GM18868 (cell line): ENCODE results near the gene KRT2.

ENCODE experiments used
- ATAC-seq: cut with Tn5 transposase; IDR thresholded peaks from one replicate; pipeline ENCODE4 v1.9.1; 2021; ENCODE audit warnings: mild to moderate bottlenecking, moderate library complexity; ENCODE audit not compliant: unreplicated experiment

The KRT2 gene

DNA sequence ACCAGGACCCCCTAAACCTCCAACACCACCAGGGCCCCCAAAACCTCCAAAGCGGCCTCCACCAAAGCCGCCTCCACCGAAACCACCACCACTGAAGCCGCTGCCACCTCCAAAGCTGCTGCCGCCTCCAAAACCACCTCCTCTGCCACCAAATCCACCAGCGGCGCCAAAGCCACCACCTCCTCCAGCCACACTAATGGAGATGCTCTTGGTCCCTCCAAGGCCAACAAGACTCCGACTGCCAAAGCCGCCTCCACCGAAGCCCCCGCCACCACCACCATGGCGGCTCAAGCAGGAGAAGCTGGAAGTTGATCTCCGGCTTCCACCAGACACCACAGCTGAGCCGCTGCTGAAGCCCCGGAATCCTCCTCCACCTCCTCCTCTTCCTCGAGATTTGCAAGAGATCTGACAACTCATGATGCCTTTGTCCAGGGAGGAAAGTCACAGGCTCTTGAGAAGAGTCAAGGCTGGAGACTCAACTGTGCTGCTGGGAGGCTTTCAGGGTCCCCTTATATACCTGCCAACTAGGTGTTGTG, at the start of gene KRT2:
Gene KRT2, minus strand, starts transcription at position 486 of the 536 bp plus-strand sequence. Its CDS starts 69 bp downstream, at position 417.
- ATAC-seq, result no peak

DNA sequence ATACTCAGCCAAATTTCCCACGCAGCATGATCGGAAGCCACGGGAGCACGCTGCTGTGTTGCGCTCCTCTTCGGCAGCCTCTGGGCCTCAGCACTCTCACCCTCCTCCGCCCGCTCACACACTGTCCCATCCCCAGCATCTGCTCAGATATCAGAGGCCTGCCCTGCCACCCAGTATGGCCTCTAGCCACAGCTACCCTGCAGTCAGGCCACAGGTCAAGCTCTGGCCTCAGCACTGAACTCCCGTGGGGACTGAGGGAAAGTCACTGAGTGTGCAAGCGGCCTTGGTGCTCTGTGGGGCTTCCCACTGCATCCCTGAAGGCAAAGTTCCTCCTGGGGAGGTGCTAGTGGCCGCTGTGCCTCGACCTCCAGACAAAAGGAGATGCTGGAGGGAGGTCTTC, 49.3 kb upstream of the KRT2 start:
- ATAC-seq, result no peak

DNA sequence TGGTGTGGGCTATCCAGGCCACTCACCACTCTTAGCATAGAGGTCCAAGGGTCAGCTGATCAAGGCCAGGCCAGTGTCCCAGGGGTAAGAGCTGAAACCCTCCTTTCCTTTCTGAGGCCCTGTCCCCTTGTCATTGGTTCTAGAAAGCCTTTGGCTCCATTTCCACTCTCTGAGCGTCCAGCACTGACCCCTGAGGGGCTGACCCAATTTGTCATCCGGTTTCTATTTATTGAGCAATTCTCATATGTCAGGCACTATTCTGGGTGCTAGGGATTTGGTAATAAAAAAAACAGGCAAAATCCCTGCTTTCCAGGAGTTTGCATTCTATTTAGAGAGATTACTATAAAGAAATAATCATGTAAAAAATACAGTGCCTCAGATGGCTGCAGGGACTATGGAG, 47.9 kb upstream of the KRT2 start:
- no peak for ATAC-seq

DNA sequence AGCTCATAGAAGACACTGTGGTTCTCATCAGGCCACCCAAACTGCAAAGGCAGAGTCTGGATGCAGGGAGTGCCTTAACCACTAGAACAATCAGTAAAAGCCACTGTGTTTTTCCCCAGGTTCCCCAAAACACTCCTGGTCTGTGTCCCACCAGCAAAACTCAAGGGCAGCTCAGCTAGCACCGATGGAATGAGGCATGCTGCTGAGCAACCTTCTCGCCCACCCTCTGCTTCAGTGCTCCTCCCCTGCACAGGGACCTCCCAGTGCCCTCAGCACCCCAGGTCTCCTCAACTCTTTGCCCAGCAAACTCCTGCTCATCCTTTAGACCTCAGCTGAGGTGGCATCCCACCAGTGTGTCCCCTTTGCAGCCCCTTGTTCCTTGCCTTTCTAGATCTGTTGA, 47.4 kb upstream of the KRT2 start:
- no peak for ATAC-seq

DNA sequence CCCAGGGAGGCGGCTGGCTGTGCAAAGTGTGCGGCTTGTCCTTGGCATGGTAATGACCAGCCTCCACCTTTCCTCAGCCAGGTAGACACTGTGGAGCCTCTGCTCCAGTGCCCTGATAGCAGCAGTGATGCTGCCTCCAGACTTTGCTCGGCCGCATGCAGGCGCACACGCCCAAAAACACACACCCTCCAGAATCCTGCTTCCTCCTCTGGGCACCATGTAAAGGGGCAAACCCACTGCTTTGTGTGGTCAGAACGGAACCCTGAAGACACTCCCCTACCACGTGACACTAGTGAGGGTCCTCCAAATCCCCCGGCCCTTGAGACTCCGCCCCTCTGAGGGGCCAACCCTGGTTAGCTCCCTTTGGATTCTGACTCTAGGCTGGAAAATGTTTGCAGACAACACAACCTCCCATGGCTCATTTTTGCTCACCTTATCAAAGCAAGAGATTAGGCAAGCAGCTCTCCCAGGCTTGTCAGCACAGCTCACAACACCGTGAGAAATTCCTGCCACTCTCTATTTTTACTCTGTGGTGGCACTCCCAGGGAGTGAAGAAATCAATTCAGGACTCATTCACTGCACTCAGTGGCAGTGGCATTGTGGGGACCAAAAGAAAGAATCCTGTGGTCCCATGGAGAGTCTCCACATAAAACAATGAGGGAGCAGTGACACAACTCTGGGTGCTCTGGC, 46.8 kb upstream of the KRT2 start:
- ATAC-seq, result no peak

DNA sequence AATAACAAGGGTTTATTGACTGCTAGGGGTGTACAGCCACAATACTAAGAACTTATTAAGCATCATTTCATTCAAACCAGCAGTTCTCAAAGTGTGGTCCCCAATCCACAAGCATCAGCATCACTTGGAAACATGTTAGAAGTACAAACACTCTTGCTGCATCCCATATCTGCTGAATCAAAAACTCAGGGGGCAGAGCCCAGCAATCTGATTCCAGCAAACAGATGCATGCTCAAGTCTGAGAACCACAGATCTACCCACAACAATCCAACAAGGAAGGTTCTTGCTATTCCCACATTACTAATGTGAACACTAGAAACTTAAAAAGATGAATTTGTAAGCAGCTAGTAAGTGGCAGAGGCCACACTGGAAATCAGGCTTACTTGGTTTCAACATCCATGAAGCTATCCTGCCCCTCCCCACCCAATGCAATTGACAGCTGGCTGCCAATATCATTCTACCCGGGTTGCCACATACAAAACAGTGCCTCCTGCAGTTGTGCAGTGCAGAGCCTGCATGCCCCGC, 45.1 kb upstream of the KRT2 start:
- ATAC-seq, result no peak

DNA sequence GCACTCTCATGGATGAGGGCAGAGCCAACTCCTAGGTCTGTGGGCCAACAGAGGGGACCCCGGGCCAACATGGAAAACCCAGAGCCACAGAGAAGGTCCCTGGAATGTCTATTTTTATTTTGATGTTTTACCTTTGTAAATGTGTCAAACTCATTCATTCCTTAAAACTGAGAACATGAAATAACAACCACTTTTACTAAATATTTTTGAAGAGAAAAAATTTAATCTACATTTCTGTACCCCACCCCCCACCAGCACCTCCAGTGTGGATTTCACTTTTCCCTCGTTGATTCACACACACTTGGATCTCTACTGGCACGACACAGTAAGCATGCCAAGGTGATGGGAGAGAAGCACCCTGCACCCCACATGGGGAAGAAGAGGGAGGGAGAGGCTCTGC, 44.6 kb upstream of the KRT2 start:
- no peak for ATAC-seq

DNA sequence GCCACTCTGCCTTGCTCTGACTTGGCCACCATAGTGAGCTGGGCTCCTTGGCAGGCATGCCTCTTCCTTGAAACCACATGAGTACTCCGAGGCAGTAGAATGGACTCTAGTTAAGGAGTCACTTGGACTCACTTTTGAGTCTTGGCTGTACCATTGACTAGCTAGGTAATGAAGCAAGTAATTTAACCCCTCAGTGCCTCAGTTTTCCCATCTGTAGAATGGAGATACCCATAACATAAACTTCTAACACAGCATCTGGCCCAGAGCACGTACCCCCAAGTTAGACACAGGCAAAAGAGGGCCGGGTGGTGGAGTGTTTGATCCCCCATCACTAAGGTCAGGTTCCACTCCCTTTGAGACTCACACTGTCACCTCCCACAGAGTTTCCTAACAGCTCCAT, 43.0 kb upstream of the KRT2 start:
- no peak for ATAC-seq

DNA sequence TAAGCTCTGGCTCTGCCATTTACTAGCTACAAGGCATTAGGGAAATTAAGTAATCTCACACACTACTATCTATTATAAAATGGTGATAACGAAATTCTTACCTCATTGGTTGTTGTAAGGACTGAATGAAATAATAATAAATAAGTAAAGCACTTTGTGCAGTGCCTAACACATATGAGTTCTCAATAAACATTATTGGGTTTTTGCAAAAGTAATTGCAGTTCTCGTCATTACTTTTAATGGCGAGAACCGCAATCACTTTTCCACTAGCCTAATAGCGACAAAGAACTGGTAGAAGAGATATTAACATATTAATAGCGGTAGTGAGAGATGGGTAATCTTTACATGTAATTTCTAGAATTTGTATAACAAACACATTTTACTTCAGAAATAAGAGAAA, 42.1 kb upstream of the KRT2 start:
- ATAC-seq, result no peak

DNA sequence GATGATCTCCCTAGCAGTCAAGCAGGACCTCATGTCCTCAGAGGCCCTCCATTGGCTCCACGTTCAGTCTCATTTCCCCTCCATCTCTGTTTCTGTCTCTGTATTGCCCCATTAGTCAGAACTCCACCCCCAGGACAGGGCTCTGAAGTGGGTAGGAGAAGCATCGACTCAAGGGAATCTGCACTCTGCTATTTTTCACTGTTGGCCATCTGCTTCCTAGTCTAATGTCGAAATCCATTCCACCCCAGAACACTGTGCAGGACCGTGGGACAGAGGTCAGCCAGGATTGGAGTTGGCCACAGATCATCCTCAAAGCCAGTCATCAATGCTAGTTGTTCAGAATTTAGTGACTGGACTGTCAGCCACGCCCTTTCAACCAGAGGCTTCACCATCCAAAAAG, 41.2 kb upstream of the KRT2 start:
- no peak for ATAC-seq

DNA sequence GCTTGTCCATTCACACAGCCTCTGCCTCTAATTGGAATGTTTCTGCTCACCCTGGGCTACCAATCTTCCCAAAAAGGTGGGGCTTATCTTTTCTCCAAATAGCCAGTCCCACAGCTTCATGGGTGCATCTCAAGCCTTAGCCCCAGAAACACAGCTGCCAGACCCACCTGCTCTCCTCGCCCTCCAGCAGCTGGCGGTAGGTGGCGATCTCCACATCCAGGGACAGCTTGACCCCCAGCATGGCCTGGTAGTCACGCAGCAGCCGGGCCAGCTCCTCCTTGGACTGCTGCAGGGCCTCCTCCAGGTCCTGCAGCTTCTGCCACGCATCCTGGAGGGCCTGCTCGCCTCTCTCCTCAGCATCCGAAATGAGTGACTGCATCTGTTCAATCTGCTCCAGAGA, 40.2 kb upstream of the KRT2 start:
- no peak for ATAC-seq

DNA sequence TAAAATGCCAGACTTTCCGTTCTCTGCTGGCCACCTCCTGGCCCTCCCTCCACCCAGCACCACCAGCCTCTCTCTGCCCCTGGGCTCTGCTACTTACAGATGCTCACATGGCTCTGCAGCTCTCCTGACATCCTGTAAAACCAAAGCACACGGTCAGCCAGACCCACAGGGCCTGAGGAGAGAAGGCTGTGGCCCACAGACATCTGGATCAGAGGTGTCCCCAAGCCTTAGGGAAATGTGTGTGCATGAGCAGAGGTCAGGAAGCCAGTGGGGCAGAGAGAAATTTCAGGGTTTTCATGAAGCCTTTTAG, 39.8 kb upstream of the KRT2 start:
- ATAC-seq, result no peak

DNA sequence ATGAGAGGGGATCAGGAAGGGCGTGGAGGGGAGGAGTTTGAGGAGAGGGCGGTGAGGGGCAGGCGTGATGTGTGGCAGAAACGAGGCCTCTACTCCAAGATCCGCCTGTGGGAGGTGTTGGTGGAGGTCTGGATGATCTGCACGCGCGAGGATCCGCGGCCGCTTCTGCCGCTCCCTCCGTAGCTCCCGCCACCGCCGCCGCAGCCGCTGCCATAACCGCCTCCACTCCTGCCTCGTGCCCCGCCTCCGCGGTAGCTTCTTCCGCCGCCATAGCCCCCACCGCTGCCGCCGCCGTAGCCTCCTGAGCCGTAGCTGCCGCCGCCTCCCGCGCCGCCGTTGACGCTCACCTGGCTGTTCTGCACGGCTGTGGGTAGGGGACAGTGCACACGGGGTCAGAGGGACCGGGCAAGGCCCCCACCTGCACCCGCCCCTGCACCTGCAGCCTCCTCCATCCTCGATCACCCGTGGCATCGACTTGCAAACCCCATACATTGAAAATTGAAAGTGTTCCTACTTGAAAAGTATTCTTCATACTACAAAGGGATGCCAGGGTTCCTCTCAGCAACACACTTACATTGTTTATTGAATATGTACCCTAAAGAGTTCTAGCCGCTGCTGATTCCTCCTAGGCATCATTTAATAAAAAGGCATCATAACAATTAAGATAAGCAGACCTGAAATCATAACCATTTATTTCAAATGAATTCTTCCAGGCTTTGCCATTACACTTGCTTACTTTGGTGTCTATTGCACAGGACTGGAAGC, 39.2 kb upstream of the KRT2 start:
- ATAC-seq, result no peak

DNA sequence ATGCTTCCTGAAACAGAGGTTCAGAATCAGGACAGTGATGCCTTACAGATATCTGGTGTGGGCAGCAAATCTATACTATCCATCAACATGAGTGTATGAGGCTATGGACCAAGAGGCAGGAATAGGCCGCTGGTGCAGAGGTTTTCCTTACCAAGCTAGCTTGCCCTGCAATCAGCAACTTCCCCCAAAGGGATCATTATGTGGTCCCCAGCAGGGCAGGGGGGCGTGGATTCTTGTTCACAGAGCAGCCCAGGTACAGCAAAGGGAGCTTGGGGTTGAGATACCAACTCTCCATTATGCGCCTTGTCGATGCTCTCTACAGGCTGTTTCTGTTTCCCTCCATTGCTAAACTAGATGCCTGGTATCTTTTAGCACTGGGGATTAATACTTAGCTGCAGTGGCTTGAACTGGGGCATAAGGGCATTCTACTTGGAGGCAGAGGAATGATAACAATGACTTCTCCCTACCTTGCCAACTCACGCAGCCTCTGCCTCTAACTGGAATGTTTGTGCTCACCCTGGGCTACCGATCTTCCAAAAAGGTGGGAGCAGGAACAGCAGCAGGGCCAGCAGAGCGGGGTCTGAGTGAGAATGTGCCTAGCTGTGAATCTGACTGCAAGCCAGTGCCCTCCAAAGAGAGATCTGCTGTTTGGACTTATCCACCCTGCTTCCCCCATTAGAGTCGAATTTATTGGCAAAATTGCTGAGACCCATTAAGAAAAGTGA, 38.5 kb upstream of the KRT2 start:
- no peak for ATAC-seq

DNA sequence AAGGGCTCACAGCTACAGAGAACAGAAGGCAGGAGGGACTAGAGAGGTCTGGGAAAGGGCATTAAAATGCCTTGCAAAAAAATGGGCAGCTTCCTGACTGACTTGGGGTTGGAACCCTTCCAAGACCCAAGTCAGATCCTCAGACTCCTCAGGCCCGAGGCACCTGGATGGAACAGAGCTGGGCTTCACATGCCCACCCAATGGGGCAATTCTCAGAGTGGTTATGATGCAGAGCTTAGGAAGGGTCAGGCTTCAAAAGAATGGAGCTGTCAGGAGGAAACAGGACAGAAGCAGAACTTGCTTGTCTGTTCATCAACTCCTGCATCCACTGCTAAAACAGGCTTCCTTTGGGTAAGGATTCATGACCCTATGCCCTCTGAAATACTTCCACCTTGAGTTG, 37.9 kb upstream of the KRT2 start:
- ATAC-seq, result no peak

DNA sequence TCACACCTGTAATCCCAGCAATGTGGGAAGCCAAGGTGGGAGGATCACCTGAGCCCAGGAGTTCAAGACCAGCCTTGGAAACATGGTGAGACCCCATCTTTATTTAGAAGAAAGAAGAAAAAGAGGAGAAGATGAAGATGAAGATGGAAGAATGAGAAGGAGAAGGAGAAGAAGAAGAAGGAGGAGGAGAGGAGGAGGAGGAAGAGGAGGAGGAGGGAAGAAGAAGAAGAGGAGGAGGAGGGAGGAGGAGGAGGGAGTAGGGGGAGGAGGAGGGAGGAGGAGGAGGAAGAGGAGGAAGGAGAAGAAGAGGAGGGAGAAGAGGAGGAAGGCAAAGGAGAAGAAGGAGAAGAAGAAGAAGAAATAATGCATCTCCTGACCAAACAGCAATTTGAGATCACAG, 37.2 kb upstream of the KRT2 start:
- ATAC-seq, result no peak

DNA sequence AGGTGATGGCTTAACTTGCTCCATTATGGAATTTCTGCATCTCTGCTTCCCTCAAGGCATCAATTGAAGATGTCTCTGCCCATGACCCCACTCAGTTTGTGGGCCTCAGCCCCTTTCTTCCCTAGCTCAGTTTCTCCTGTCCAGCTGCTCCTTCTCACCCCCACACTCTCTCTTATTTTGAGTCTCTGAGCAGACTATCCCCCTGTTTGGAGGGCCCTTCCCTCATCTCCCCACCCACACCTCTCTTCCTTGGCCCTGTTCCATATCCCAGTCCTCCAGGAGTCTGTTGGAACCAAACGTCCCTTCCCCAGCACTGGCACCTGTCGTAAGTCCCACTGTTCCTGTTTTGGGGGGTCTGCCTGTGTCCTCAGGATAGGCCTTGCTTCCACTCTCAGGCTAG, 36.5 kb upstream of the KRT2 start:
- ATAC-seq, result no peak

DNA sequence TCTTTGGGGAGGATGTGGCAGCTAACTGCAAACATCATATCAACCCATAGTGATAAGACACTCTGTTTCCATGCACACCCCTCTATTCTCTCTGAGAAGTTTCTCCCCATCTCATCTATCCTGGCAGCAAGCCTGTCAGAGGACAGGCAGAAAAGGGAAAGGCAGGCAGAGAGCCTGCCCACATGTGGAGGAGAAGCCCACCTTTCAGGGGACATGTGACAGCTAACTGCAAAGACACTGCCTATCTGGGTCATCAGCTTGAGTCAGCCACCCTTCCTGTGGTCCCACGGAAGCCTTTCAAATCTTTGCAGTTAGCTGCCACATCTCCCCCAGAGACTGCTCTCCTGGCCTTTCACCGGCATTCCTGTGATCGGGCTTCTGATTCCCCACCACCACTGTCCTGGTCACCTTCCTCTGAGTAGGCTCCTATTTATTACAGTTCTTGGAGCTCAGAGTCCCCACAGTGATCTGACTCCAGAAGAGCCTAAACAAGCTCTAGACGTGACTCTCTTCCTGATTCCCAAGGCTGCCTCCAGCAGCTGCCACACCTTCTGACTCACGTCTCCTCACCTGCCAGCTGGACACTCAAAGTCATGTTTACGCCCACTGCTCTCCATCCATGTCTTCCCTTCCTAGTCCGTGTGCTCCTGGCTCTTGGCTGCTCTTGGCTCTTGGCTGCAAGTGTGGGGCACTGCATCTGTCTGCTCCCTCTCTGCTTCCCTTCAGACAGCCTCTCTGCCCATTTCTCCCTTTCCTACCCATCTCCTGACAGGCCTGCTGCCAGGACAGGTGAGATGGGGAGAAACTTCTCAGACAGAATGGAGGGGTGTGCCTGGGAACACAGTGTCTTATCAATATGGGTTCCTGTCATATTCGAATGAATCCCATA, 35.7 kb upstream of the KRT2 start:
- no peak for ATAC-seq

DNA sequence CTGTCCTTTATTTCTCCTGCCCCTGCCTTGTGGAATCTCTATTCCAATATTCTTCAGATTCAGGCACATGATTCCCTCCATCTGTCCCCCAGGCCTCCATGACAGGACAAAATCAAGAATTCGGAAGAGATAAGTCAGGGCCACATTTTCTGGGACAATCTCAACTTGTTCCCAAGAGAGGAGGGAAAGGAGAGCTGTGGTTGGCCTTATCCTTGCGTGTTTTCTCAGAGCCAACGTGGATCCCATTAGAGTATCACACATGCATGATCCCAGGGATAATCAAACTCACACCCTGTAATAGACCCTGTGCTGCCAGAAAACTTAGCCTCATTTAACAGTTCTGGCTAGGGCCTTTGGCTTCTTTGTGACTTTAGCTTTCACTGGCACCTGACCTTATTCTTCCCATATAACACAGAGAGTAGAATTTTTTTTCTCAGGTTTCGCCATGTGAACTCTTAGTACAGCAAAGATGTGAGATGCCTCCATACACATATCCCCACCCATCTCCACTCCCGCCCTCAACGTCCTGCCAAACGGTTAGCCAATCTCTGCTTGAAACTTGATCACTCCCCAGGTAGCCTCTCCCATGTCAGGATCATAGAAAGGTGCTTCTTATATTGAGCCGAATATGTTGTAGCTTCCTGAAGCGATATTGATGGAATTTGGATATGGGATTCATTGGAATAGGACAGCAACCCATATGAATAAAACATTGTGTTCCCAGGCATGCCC, 34.9 kb upstream of the KRT2 start:
- ATAC-seq, result no peak

DNA sequence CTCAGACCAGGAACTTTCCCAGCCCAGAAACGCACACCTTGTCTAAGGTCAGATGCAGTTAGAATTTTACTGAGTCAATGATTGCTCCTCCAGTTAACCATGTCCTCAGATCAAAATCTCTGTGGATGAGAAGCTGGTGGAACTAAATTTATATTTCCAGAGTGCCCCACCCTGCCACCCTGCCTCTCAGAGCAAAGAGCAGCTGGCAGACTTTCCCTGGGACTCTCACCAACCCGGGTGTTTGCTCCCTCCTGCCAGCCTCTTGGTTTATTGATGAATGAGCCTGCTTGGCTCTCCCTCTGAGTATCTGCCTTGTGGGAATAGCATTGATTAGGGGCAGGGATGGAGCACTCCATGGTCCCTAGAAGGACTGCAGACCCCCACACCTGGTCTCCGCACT, 34.1 kb upstream of the KRT2 start:
- ATAC-seq, result no peak
